Measurements from ENCODE around the gene SH3BP4.

Gene SH3BP4

GRCh38 chr2:234945339-234945873 is 6.4 kb upstream of the SH3BP4 start:
- no peak for DNase-seq

- DNase-seq = no peak
Observed at GRCh38 chr2:234947556-234947955, 4.3 kb upstream of the SH3BP4 start.

GRCh38 chr2:234949762-234950434 is 1.9 kb upstream of the SH3BP4 start:
- no peak for DNase-seq

GRCh38 chr2:234950435-234950729 is 1.4 kb upstream of the SH3BP4 start:
- no peak for DNase-seq

- DNase-seq = no peak
Observed at GRCh38 chr2:234950730-234951663, 820 bp upstream of the SH3BP4 start.

GRCh38 chr2:234952270-234953115 is 676 bp downstream of the SH3BP4 start:
- DNase-seq = no peak

- no peak for DNase-seq
Observed at GRCh38 chr2:234953116-234954031, 1.6 kb downstream of the SH3BP4 start.

GRCh38 chr2:234954551-234954992 is 2.8 kb downstream of the SH3BP4 start:
- no peak for DNase-seq

- DNase-seq = no peak
Observed at GRCh38 chr2:234955091-234955591, 3.3 kb downstream of the SH3BP4 start.

- DNase-seq = no peak
Observed at GRCh38 chr2:234955971-234956509, 4.2 kb downstream of the SH3BP4 start.

GRCh38 chr2:234957834-234958135 is 6.0 kb downstream of the SH3BP4 start:
- no peak for DNase-seq

GRCh38 chr2:234958311-234958710 is 6.5 kb downstream of the SH3BP4 start:
- no peak for DNase-seq

- DNase-seq = no peak
Observed at GRCh38 chr2:234958746-234959395, 7.1 kb downstream of the SH3BP4 start.

- DNase-seq = no peak
Observed at GRCh38 chr2:234960175-234961088, 8.6 kb downstream of the SH3BP4 start.

GRCh38 chr2:234961784-234962183 is 10.0 kb downstream of the SH3BP4 start:
- DNase-seq = no peak

GRCh38 chr2:234963773-234964615 is 12.2 kb downstream of the SH3BP4 start:
- no peak for DNase-seq

- no peak for DNase-seq
Observed at GRCh38 chr2:234964631-234965461, 13.0 kb downstream of the SH3BP4 start.

- no peak for DNase-seq
Observed at GRCh38 chr2:234966340-234966739, 14.5 kb downstream of the SH3BP4 start.
